GM23248 (cell line): Measurements from ENCODE around the gene RTN4R.

Experiments used
- EZH2 ChIP-seq: fragments of 200-600 bp; sonication (generic); IDR thresholded peaks from 2 replicates; pipeline ENCODE4 v1.6.1; 2018; ENCODE audit warnings: antibody characterized with exemption, mild to moderate bottlenecking; ENCODE audit not compliant: insufficient read depth, poor library complexity, severe bottlenecking
- EZH2phosphoT487 ChIP-seq: fragments of 200-600 bp; sonication (generic); IDR thresholded peaks from 2 replicates; pipeline ENCODE4 v1.6.1; 2018; ENCODE audit warnings: antibody characterized with exemption, moderate library complexity, mild to moderate bottlenecking, low read depth; ENCODE audit not compliant: insufficient read depth

DNA sequence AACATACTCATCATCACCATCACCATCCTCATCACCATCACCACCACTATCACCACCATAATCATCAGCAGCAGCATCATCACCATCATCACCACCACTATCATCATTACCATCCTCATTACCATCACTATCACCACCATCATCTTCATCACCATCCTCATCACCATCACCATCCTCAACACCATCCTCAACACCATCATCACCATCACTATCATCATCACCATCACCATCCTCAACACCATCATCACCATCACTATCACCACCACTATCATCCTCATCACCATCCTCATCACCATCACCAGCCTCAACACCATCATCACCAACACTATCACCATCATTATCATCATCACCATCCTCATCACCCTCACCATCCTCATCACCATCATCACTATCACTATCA, 16.6 kb downstream of the RTN4R start:
- TF ChIP-seq EZH2 (no peak), EZH2phosphoT487 (no peak)
